GM03348 (cell line): Measurements from ENCODE around the gene TTC8.

ENCODE experiments used
- DNase-seq: peaks from one replicate; pipeline ENCODE4 v3.0.0; 2012; ENCODE audit warnings: low spot score

Gene TTC8

GRCh38 chr14:88868558-88869159 lies 44.2 kb downstream of the TTC8 start:
- peak; percentile 5 for DNase-seq

GRCh38 chr14:88870777-88871176 lies 46.3 kb downstream of the TTC8 start:
- no peak for DNase-seq

- no peak for DNase-seq
These were observed 47.0 kb downstream of the TTC8 start for GRCh38 chr14:88871429-88871828.

GRCh38 chr14:88872976-88873375 lies 48.5 kb downstream of the TTC8 start:
- no peak for DNase-seq

GRCh38 chr14:88877192-88877591 lies 52.7 kb downstream of the TTC8 start:
- no peak for DNase-seq

GRCh38 chr14:88879022-88879421 lies 54.6 kb downstream of the TTC8 start:
- DNase-seq, result peak; percentile 31

- no peak for DNase-seq
These were observed 57.8 kb downstream of the TTC8 start for GRCh38 chr14:88882236-88882635.

- peak; percentile 42 for DNase-seq
These were observed 70.7 kb downstream of the TTC8 start for GRCh38 chr14:88895116-88895515.

- no peak for DNase-seq
These were observed 76.7 kb downstream of the TTC8 start for GRCh38 chr14:88901189-88901588.

GRCh38 chr14:88901991-88902390 lies 77.5 kb downstream of the TTC8 start:
- no peak for DNase-seq

GRCh38 chr14:88902850-88903249 lies 78.4 kb downstream of the TTC8 start:
- no peak for DNase-seq

GRCh38 chr14:88904206-88904647 lies 79.8 kb downstream of the TTC8 start:
- no peak for DNase-seq

GRCh38 chr14:88904864-88905263 lies 80.4 kb downstream of the TTC8 start:
- peak; percentile 69 for DNase-seq

GRCh38 chr14:88908216-88908615 lies 83.8 kb downstream of the TTC8 start:
- no peak for DNase-seq

- DNase-seq, result no peak
These were observed 85.9 kb downstream of the TTC8 start for GRCh38 chr14:88910386-88910785.

GRCh38 chr14:88911809-88912208 lies 87.4 kb downstream of the TTC8 start:
- DNase-seq, result no peak

GRCh38 chr14:88914956-88915355 lies 90.5 kb downstream of the TTC8 start:
- no peak for DNase-seq

- DNase-seq, result no peak
These were observed 95.1 kb downstream of the TTC8 start for GRCh38 chr14:88919502-88919901.
